OCI-LY3 (cell line): Measurements from ENCODE around the gene CENPL.

Experiments
- H2AFZ ChIP-seq: fragments of 200-600, 300-600 bp; shearing (Covaris generic); 2 replicates; pipeline ENCODE4 v1.6.0; 2014; ENCODE audit warnings: antibody characterized with exemption, low read depth, low read length
- H3K27ac ChIP-seq: fragments of 200-600, 300-600 bp; sonication (generic); 2 replicates; pipeline ENCODE4 v1.5.1; 2014; ENCODE audit warnings: mild to moderate bottlenecking, low read length, moderate library complexity, mixed read lengths
- H3K27me3 ChIP-seq: fragments of 200-600, 300-600 bp; sonication (generic); 2 replicates; pipeline ENCODE4 v1.6.1; 2014; ENCODE audit warnings: low read depth, low read length, mixed read lengths
- H3K36me3 ChIP-seq: fragments of 200-600, 300-600 bp; sonication (generic); replicated peaks from 2 replicates; pipeline ENCODE3; 2014; ENCODE audit warnings: low read depth, low read length, mixed read lengths
- H3K4me1 ChIP-seq: fragments of 300-600, 200-600 bp; sonication (generic); 2 replicates; pipeline ENCODE4 v1.6.1; 2014; ENCODE audit warnings: low read length, mixed read lengths
- H3K4me2 ChIP-seq: fragments of 200-600, 300-600 bp; sonication (generic); 2 replicates; pipeline ENCODE4 v1.6.1; 2014; ENCODE audit warnings: low read length, mixed read lengths
- H3K4me3 ChIP-seq: fragments of 300-600, 200-600 bp; sonication (generic); 2 replicates; pipeline ENCODE4 v1.5.1; 2014; ENCODE audit warnings: antibody characterized with exemption, mild to moderate bottlenecking, low read length, moderate library complexity
- H3K79me2 ChIP-seq: fragments of 300-600, 200-600 bp; shearing (Covaris generic); 2 replicates; pipeline ENCODE4 v1.6.1; 2014; ENCODE audit warnings: mild to moderate bottlenecking, low read length, mixed read lengths
- H3K9ac ChIP-seq: fragments of 300-600, 200-600 bp; shearing (Covaris generic); 2 replicates; pipeline ENCODE4 v1.6.0; 2014; ENCODE audit warnings: mild to moderate bottlenecking, low read length, moderate library complexity
- H3K9me3 ChIP-seq: fragments of 200-600, 300-600 bp; shearing (Covaris generic); 2 replicates; pipeline ENCODE4 v1.6.1; 2014; ENCODE audit warnings: low read length, mixed read lengths; ENCODE audit not compliant: insufficient read depth
- H4K20me1 ChIP-seq: fragments of 200-600, 300-600 bp; sonication (generic); 2 replicates; pipeline ENCODE4 v1.6.1; 2016; ENCODE audit warnings: low read length, mixed read lengths; ENCODE audit not compliant: insufficient read depth
- EZH2phosphoT487 ChIP-seq: fragments of 200-600 bp; shearing (Covaris generic); IDR thresholded peaks from 2 replicates; pipeline ENCODE4 v1.6.1; 2018; ENCODE audit warnings: antibody characterized with exemption, mixed run types, low read depth
- TF ChIP-seq, protein P1 (sequence below): fragments of 200-600, 300-600 bp; sonication (generic); IDR thresholded peaks from 2 replicates; pipeline ENCODE4 v1.5.1; 2014; ENCODE audit warnings: antibody characterized with exemption, low read length, low read depth

CENPL gene

DNA sequence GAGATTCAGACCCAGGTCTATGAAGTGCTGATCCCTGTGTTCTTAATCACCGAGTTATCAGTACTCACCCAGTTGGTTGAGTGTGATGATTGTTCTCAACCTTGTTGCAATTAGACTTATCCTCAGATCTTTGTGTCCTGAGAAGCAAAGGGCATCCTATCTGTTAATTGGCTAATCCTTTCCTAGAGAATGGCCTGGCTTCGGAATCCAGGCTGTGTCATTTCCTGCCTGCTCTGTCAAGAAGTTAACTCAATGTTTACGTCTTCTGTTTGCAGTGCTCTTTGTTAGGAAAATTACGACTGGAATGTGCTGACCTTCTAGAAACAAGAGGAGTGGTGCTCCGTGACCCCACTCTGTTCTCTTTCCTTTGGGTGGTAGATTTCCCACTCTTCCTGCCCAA lies 28.4 kb upstream of the CENPL start:
- Histone ChIP-seq H3K36me3 (peaks cover 50% of the 10 kb centered on the region), H3K4me3 (no peak overlapping the region), H2AFZ (no peak overlapping the region), H3K79me2 (no peaks in the 10 kb centered on the region), H3K27me3 (no peaks in the 10 kb centered on the region), H3K9ac (no peak overlapping the region), H3K9me3 (no peaks in the 10 kb centered on the region), H4K20me1 (no peaks in the 10 kb centered on the region), H3K4me1 (no peaks in the 10 kb centered on the region), H3K27ac (no peak overlapping the region), H3K4me2 (no peak overlapping the region)
- TF ChIP-seq, protein P1, sequence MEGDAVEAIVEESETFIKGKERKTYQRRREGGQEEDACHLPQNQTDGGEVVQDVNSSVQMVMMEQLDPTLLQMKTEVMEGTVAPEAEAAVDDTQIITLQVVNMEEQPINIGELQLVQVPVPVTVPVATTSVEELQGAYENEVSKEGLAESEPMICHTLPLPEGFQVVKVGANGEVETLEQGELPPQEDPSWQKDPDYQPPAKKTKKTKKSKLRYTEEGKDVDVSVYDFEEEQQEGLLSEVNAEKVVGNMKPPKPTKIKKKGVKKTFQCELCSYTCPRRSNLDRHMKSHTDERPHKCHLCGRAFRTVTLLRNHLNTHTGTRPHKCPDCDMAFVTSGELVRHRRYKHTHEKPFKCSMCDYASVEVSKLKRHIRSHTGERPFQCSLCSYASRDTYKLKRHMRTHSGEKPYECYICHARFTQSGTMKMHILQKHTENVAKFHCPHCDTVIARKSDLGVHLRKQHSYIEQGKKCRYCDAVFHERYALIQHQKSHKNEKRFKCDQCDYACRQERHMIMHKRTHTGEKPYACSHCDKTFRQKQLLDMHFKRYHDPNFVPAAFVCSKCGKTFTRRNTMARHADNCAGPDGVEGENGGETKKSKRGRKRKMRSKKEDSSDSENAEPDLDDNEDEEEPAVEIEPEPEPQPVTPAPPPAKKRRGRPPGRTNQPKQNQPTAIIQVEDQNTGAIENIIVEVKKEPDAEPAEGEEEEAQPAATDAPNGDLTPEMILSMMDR = no peak
- no peak for TF ChIP-seq EZH2phosphoT487

DNA sequence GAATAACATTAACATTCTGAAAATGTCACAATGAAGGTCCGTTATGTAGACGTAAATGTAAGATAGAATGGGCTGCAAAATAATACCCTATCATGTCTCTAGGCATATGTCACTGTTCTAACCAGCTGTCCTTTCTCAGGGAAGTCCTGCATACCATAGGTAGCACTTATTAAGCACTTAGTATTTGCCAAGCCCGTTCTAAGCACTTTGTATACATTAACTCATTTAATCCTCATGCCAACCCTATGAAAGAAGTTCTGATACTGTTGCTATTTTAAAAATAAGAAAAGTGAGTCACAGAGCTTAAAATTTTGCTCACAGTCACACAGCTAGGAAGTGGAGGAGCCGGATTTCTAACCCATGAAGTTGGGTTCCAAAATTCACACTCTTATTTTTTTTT lies 27.4 kb upstream of the CENPL start:
- Histone ChIP-seq H3K4me2 (no peak overlapping the region), H3K9ac (no peak overlapping the region), H3K27ac (no peak overlapping the region), H3K27me3 (no peaks in the 10 kb centered on the region), H3K9me3 (no peaks in the 10 kb centered on the region), H3K36me3 (peaks cover 42% of the 10 kb centered on the region), H3K79me2 (no peaks in the 10 kb centered on the region), H3K4me3 (no peak overlapping the region), H4K20me1 (no peaks in the 10 kb centered on the region), H2AFZ (no peak overlapping the region), H3K4me1 (no peaks in the 10 kb centered on the region)
- TF ChIP-seq, protein P1 = no peak
- TF ChIP-seq EZH2phosphoT487 = no peak

DNA sequence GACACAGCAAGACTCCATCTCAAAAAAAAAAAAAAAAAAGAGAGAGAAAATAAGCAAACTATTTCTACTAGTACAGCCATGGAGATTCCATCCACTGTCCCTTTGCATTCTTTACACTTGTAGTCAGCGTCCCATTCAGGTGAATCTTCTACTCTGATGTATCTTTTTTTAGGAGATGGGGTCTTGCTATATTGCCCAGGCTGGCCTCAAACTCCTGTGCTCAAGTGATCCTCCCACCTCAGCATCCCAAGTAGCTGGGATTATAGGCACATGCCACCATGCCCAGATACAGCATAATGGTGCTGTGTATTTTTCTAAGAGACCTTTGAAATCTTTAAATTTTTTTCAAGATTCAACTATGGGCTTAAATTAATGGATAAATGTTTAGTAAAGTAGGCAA lies 8.1 kb upstream of the CENPL start:
- Histone ChIP-seq H3K36me3 (peaks cover 46% of the 10 kb centered on the region), H3K4me2 (no peak overlapping the region), H3K4me3 (no peak overlapping the region), H3K9me3 (no peaks in the 10 kb centered on the region), H4K20me1 (no peaks in the 10 kb centered on the region), H3K27ac (no peak overlapping the region), H2AFZ (no peak overlapping the region), H3K4me1 (peaks cover 8% of the 10 kb centered on the region), H3K9ac (no peak overlapping the region), H3K79me2 (no peaks in the 10 kb centered on the region), H3K27me3 (no peaks in the 10 kb centered on the region)
- TF ChIP-seq EZH2phosphoT487 = no peak
- TF ChIP-seq, protein P1 = no peak

DNA sequence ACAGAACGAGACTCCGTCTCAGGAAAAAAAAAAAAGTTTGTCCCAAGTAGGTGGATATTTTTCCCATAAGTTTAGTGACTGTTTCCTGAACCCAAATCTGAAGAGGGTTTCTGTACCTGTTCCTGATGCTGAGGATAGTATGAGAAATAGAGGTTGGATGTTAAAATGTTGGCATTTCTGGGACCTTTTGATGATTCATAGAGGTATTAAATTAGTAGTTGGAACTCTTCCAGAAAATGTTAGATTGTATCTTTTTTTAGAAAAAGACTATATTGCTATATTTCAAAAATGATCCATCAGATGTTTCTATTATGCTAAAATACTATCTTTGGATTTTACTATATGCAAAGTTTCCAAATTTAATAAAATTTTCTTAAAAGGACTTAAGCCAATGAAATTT lies 2.9 kb upstream of the CENPL start:
- Histone ChIP-seq H3K27ac (no peak overlapping the region), H3K27me3 (no peaks in the 10 kb centered on the region), H2AFZ (no peak overlapping the region), H4K20me1 (no peaks in the 10 kb centered on the region), H3K4me3 (no peak overlapping the region), H3K79me2 (peaks cover 33% of the 10 kb centered on the region), H3K36me3 (peaks cover 20% of the 10 kb centered on the region), H3K9ac (no peak overlapping the region), H3K4me1 (peaks cover 26% of the 10 kb centered on the region), H3K9me3 (no peaks in the 10 kb centered on the region), H3K4me2 (no peak overlapping the region; the same call in 1 of the 2 replicates)
- TF ChIP-seq EZH2phosphoT487 = no peak
- TF ChIP-seq, protein P1 = no peak
